DMS79 treated with DMSO at 0.1 percent for 48 hours (cell line): ENCODE data around the gene KRTAP10-4.
A peak's percentile ranks its signal among the peaks of the same experiment; 100 is the strongest.
"Not testable (repeated sequence)": the region's sequence is repeated elsewhere in the genome, so short reads cannot be mapped to it uniquely, and the experiment has no call there.

ENCODE experiments used
- DNase-seq: peaks from one replicate; lab custom pipeline; 2025; lab: John Stamatoyannopoulos, UW

KRTAP10-4 gene

GRCh38 chr21:44599264-44600029 is 25.9 kb downstream of the KRTAP10-4 start:
- no peak for DNase-seq

- not testable (repeated sequence) for DNase-seq
Measured at GRCh38 chr21:44600118-44600978, 26.8 kb downstream of the KRTAP10-4 start, which contains the start of gene KRTAP10-7. KRTAP10-7 (plus strand) TSS chr21:44600597; CDS start chr21:44600622, 25 bp downstream.

GRCh38 chr21:44601091-44601490 is 27.6 kb downstream of the KRTAP10-4 start:
- DNase-seq: not testable (repeated sequence)

GRCh38 chr21:44601596-44602462 is 28.3 kb downstream of the KRTAP10-4 start:
- DNase-seq: no peak

- no peak for DNase-seq
Measured at GRCh38 chr21:44602463-44602850, 28.9 kb downstream of the KRTAP10-4 start.

- no peak for DNase-seq
Measured at GRCh38 chr21:44603109-44603875, 29.8 kb downstream of the KRTAP10-4 start.

GRCh38 chr21:44603911-44604310 is 30.4 kb downstream of the KRTAP10-4 start:
- no peak for DNase-seq

GRCh38 chr21:44606495-44606894 is 33.0 kb downstream of the KRTAP10-4 start:
- DNase-seq: no peak

- no peak for DNase-seq
Measured at GRCh38 chr21:44609193-44609592, 35.7 kb downstream of the KRTAP10-4 start.

GRCh38 chr21:44610157-44610843 is 36.8 kb downstream of the KRTAP10-4 start:
- DNase-seq: not testable (repeated sequence)

- DNase-seq: no peak
Measured at GRCh38 chr21:44611551-44611950, 38.0 kb downstream of the KRTAP10-4 start.

- DNase-seq: no peak
Measured at GRCh38 chr21:44612029-44612486, 38.5 kb downstream of the KRTAP10-4 start, which contains the start of gene KRTAP10-8. KRTAP10-8 (plus strand) TSS chr21:44612079; CDS start chr21:44612101, 22 bp downstream.

- DNase-seq: no peak
Measured at GRCh38 chr21:44612669-44613229, 39.2 kb downstream of the KRTAP10-4 start.

- no peak for DNase-seq
Measured at GRCh38 chr21:44613386-44614155, 40.0 kb downstream of the KRTAP10-4 start.

GRCh38 chr21:44614161-44614631 is 40.7 kb downstream of the KRTAP10-4 start:
- no peak for DNase-seq

GRCh38 chr21:44614961-44615391 is 41.4 kb downstream of the KRTAP10-4 start:
- no peak for DNase-seq

GRCh38 chr21:44615466-44615865 is 41.9 kb downstream of the KRTAP10-4 start:
- DNase-seq: no peak

GRCh38 chr21:44615911-44616590 is 42.5 kb downstream of the KRTAP10-4 start:
- no peak for DNase-seq

- peak; percentile 23 for DNase-seq
Measured at GRCh38 chr21:44616591-44616926, 43.0 kb downstream of the KRTAP10-4 start.
